Measurements from ENCODE around the gene AGAP1.

AGAP1 gene

GRCh38 chr2:235493775-235494715 lies at the start of gene AGAP1:
TSS of gene AGAP1 (plus strand) at chr2:235494043.
- in situ Hi-C loops (cut with MboI; ENCODE audit: low sequenced_read_pairs): no loop called here

- in situ Hi-C loops (cut with MboI; ENCODE audit: low sequenced_read_pairs): no loop called here
These were observed 49.7 kb upstream of the AGAP1 start for GRCh38 chr2:235444101-235444597.

- in situ Hi-C loops (cut with MboI; ENCODE audit: low sequenced_read_pairs): no loop called here
These were observed 48.7 kb upstream of the AGAP1 start for GRCh38 chr2:235445116-235445515.

GRCh38 chr2:235446082-235446481 lies 47.8 kb upstream of the AGAP1 start:
- in situ Hi-C loops (cut with MboI; ENCODE audit: low sequenced_read_pairs): no loop called here

GRCh38 chr2:235447210-235447609 lies 46.6 kb upstream of the AGAP1 start:
- in situ Hi-C loops (cut with MboI; ENCODE audit: low sequenced_read_pairs): no loop called here

GRCh38 chr2:235449568-235449967 lies 44.3 kb upstream of the AGAP1 start:
- in situ Hi-C loops (cut with MboI; ENCODE audit: low sequenced_read_pairs): no loop called here

GRCh38 chr2:235453605-235454151 lies 40.2 kb upstream of the AGAP1 start:
- in situ Hi-C loops (cut with MboI; ENCODE audit: low sequenced_read_pairs): no loop called here

- in situ Hi-C loops (cut with MboI; ENCODE audit: low sequenced_read_pairs): no loop called here
These were observed 35.0 kb upstream of the AGAP1 start for GRCh38 chr2:235458839-235459273.

- in situ Hi-C loops (cut with MboI; ENCODE audit: low sequenced_read_pairs): no loop called here
These were observed 33.2 kb upstream of the AGAP1 start for GRCh38 chr2:235460548-235461047.

- in situ Hi-C loops (cut with MboI; ENCODE audit: low sequenced_read_pairs): no loop called here
These were observed 32.0 kb upstream of the AGAP1 start for GRCh38 chr2:235461763-235462414.

- in situ Hi-C loops (cut with MboI; ENCODE audit: low sequenced_read_pairs): no loop called here
These were observed 31.4 kb upstream of the AGAP1 start for GRCh38 chr2:235462415-235462790.

GRCh38 chr2:235463893-235464292 lies 29.9 kb upstream of the AGAP1 start:
- in situ Hi-C loops (cut with MboI; ENCODE audit: low sequenced_read_pairs): no loop called here

GRCh38 chr2:235467588-235467987 lies 26.3 kb upstream of the AGAP1 start:
- in situ Hi-C loops (cut with MboI; ENCODE audit: low sequenced_read_pairs): no loop called here

- in situ Hi-C loops (cut with MboI; ENCODE audit: low sequenced_read_pairs): no loop called here
These were observed 24.7 kb upstream of the AGAP1 start for GRCh38 chr2:235468978-235469655.

- in situ Hi-C loops (cut with MboI; ENCODE audit: low sequenced_read_pairs): no loop called here
These were observed 22.6 kb upstream of the AGAP1 start for GRCh38 chr2:235471186-235471747.

GRCh38 chr2:235472443-235472842 lies 21.4 kb upstream of the AGAP1 start:
- in situ Hi-C loops (cut with MboI; ENCODE audit: low sequenced_read_pairs): no loop called here

GRCh38 chr2:235478609-235479008 lies 15.2 kb upstream of the AGAP1 start:
- in situ Hi-C loops (cut with MboI; ENCODE audit: low sequenced_read_pairs): no loop called here

GRCh38 chr2:235479604-235480003 lies 14.2 kb upstream of the AGAP1 start:
- in situ Hi-C loops (cut with MboI; ENCODE audit: low sequenced_read_pairs): no loop called here

GRCh38 chr2:235480614-235481013 lies 13.2 kb upstream of the AGAP1 start:
- in situ Hi-C loops (cut with MboI; ENCODE audit: low sequenced_read_pairs): no loop called here

- in situ Hi-C loops (cut with MboI; ENCODE audit: low sequenced_read_pairs): no loop called here
These were observed 10.5 kb upstream of the AGAP1 start for GRCh38 chr2:235483313-235483712.

GRCh38 chr2:235485362-235485761 lies 8.5 kb upstream of the AGAP1 start:
- in situ Hi-C loops (cut with MboI; ENCODE audit: low sequenced_read_pairs): no loop called here

Measured in hTERT RPE-1 (cell line).